ENCODE data around the gene COQ5. TPM values are rescaled to one million over a fixed set of nuclear protein-coding genes. Genes with fewer than 3 reads are reported as not detected.

The COQ5 gene
- polyA plus RNA-seq, 3 donors = 9.3 to 38.9 (median 30.6) TPM

- Mint-ChIP-seq H3K27ac (peak overlapping the region in 5 of 7 donors; percentile 37 to 88 (median 76)), H3K4me1 (peaks cover 63% of the 10 kb centered on the region), H3K4me3 (peak overlapping the region in 1 of 2 donors; percentile 42), H3K36me3 (peaks cover 9 to 48% of the 10 kb centered on the region in 2 donors), H3K9me3 (no peaks in the 10 kb centered on the region), H3K27me3 (ENCODE audit: low read depth in 3 of 3) (no peaks in the 10 kb centered on the region)
- no peak overlapping the region for H3K9ac ChIP-seq (ENCODE audit: insufficient read depth, low read length, poor library complexity, severe bottlenecking)
- DNase-seq = no peak
- 78% methylated on average over 1 of the region's 1 CpG for WGBS (ENCODE audit: insufficient coverage)
- peak overlapping the region in 1 of 2 donors; percentile 80 for H3K27ac ChIP-seq (ENCODE audit: low read depth in 1 of 2, low read length in 2 of 2)
- TF ChIP-seq, protein P1, sequence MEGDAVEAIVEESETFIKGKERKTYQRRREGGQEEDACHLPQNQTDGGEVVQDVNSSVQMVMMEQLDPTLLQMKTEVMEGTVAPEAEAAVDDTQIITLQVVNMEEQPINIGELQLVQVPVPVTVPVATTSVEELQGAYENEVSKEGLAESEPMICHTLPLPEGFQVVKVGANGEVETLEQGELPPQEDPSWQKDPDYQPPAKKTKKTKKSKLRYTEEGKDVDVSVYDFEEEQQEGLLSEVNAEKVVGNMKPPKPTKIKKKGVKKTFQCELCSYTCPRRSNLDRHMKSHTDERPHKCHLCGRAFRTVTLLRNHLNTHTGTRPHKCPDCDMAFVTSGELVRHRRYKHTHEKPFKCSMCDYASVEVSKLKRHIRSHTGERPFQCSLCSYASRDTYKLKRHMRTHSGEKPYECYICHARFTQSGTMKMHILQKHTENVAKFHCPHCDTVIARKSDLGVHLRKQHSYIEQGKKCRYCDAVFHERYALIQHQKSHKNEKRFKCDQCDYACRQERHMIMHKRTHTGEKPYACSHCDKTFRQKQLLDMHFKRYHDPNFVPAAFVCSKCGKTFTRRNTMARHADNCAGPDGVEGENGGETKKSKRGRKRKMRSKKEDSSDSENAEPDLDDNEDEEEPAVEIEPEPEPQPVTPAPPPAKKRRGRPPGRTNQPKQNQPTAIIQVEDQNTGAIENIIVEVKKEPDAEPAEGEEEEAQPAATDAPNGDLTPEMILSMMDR (IDR thresholded peaks at IDR 0.05) = no peak
- peak overlapping the region; percentile 27 for H3K4me2 ChIP-seq (replicated peaks; ENCODE audit: extremely low read depth, low read length, poor library complexity, severe bottlenecking)
- intact Hi-C loops (cut with micrococcal nuclease) = loop anchor here (5.0 kb wide), 2 partner anchors 38 to 42 kb away; partner anchors contain the start of gene DYNLL1 (in 1 of the 2)
- peaks cover 59 to 64% of the 10 kb centered on the region in 2 donors for H3K4me1 ChIP-seq (ENCODE audit: control insufficient read depth in 1 of 2, insufficient read depth in 2 of 2, low read length in 2 of 2)
- H3K4me3 ChIP-seq (replicated peaks in 1 of 3; ENCODE audit: low read depth in 2 of 3, low read length in 3 of 3) = peak overlapping the region in 1 of 3 experiments; percentile 6
- peaks cover under 1 to 23% of the 10 kb centered on the region in 2 donors for H3K36me3 ChIP-seq (replicated peaks in 1 of 2; ENCODE audit: control insufficient read depth in 1 of 2, insufficient read depth in 2 of 2, low read length in 2 of 2)
- no peak overlapping the region for H2AFZ ChIP-seq (ENCODE audit: insufficient read depth, low read depth, low read length, poor library complexity, severe bottlenecking)
- no peaks in the 10 kb centered on the region for H3K27me3 ChIP-seq (ENCODE audit: control insufficient read depth in 2 of 2, insufficient read depth in 2 of 2, low read length in 2 of 2)
- peaks cover 100% of the 10 kb centered on the region for H3K79me2 ChIP-seq (ENCODE audit: insufficient read depth, low read length)
- H4K20me1 ChIP-seq (ENCODE audit: insufficient read depth, low read length) = peaks cover 97% of the 10 kb centered on the region
- H3K9me3 ChIP-seq (replicated peaks in 1 of 2; ENCODE audit: control insufficient read depth in 1 of 2, insufficient read depth in 1 of 2, low read length in 2 of 2) = no peaks in the 10 kb centered on the region
These were observed 10.3 kb upstream of the COQ5 start for GRCh38 chr12:120539303-120539702.

DNA sequence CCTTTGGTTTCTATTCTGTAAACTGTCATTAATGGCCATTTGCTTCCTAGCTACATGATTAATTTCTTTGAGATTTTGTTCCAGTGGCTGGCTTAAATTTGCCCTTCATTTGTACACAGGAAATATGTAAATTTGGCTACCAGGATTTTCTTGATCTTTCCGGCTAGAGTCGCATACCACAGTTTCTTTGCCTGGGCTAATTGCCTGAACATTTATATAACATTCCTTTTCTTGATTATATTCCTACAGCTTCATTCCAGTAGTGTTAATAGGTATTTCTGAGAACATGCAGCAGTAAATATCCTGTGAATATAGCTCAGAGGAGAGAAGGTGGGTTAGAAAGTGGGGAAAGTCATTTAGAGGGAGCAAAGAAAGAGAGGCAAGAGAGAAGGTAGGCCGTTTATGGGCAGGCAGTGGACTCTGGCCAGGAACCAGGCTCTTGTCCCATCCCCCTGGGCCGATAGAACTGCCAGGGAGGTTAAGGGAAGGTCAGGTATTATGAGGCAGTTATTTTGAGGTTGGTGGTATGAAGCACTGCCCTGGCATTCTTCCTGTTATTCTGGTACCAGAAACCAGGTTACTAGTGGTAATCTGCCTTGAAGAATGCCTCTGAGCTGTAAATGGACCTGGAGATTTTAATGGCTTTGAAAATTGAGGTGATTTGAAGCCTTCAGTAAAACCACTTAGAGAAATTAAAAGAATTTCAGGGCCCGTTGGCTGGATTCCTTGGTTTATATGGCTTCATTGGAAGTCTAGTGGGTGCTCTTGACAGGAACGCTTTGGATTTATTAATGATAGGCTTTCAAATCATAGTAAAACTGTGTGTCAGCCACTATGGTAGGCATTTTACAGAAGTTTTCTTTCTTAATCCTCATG lies 9.6 kb upstream of the COQ5 start:
- Histone ChIP-seq H3K4me2 (replicated peaks; ENCODE audit: extremely low read depth, low read length, poor library complexity, severe bottlenecking) (peak overlapping the region; percentile 27), H3K27me3 (ENCODE audit: control insufficient read depth in 2 of 2, insufficient read depth in 2 of 2, low read length in 2 of 2) (no peaks in the 10 kb centered on the region), H3K4me3 (replicated peaks in 1 of 3; ENCODE audit: low read depth in 2 of 3, low read length in 3 of 3) (peak overlapping the region in 1 of 3 experiments; percentile 41), H3K4me1 (ENCODE audit: control insufficient read depth in 1 of 2, insufficient read depth in 2 of 2, low read length in 2 of 2) (peaks cover 59 to 64% of the 10 kb centered on the region in 2 donors), H3K9me3 (replicated peaks in 1 of 2; ENCODE audit: control insufficient read depth in 1 of 2, insufficient read depth in 1 of 2, low read length in 2 of 2) (no peaks in the 10 kb centered on the region), H3K36me3 (replicated peaks in 1 of 2; ENCODE audit: control insufficient read depth in 1 of 2, insufficient read depth in 2 of 2, low read length in 2 of 2) (peaks cover 0 to 16% of the 10 kb centered on the region in 2 donors), H3K9ac (ENCODE audit: insufficient read depth, low read length, poor library complexity, severe bottlenecking) (no peak overlapping the region), H4K20me1 (ENCODE audit: insufficient read depth, low read length) (peaks cover 89% of the 10 kb centered on the region), H2AFZ (ENCODE audit: insufficient read depth, low read depth, low read length, poor library complexity, severe bottlenecking) (no peak overlapping the region), H3K27ac (ENCODE audit: low read depth in 1 of 2, low read length in 2 of 2) (peak overlapping the region; percentile 51 to 80), H3K79me2 (ENCODE audit: insufficient read depth, low read length) (peaks cover 95% of the 10 kb centered on the region)
- intact Hi-C loops (cut with micrococcal nuclease) = loop anchor here (5.0 kb wide), 2 partner anchors 39 to 41 kb away; partner anchors contain the start of gene DYNLL1 (in 1 of the 2)
- peak in 1 of 3 donors; percentile 14 for DNase-seq
- WGBS (ENCODE audit: insufficient coverage) = 16% methylated on average over 3 of the region's 6 CpGs
- Mint-ChIP-seq H3K36me3 (peaks cover 8 to 41% of the 10 kb centered on the region in 2 donors), H3K4me3 (peak overlapping the region; percentile 31 to 73), H3K27me3 (ENCODE audit: low read depth in 3 of 3) (no peaks in the 10 kb centered on the region), H3K27ac (peak overlapping the region; percentile 37 to 91 (median 73)), H3K9me3 (no peaks in the 10 kb centered on the region), H3K4me1 (peaks cover 62% of the 10 kb centered on the region)
- TF ChIP-seq, protein P1 (IDR thresholded peaks at IDR 0.05) = no peak
